ENCODE results near the gene SH2D2A.

SH2D2A gene

DNA sequence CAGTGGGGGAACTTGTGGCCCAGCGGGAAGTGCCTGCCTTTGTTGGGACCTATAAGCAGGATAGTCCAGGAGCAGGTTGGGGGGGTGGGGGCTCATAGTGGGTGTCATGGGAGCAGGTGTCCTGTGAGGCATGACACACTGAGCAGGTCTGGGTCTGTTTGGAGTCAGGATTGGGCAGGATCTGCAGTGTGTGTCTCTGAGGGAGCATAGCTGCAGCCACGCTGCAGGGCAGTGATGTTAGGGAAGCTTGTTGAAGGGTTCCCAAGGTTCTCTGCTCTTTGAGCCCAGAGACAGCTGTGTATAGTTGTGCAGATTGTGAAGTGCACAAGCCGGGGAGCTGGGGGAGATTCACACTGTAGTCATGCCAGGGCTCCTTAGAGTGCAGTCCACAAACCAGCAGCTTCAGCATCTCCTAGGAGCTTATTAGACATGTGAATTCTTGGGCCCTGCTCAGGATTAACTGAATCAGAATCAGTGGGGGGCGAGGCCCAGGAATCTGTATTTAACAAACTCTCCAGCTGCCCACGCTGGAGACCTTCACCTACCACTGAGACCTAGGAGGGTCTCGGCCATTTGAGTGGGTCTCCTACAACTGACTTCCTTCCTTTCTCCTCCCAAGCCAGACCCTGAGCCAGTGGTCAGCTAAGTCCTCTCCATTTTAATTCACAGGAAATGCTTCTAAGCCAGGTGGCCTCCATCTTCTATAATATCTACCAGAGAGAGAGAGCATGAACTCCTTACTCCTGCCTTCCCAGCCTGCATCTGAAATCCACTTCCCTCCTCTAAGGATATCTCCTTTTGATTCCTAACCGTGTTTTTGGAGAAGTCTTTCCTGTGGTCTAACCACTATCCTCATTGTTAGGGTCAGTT lies 31.2 kb upstream of the SH2D2A start:
- DNase-seq (ENCODE audit: low spot score), result no peak

DNA sequence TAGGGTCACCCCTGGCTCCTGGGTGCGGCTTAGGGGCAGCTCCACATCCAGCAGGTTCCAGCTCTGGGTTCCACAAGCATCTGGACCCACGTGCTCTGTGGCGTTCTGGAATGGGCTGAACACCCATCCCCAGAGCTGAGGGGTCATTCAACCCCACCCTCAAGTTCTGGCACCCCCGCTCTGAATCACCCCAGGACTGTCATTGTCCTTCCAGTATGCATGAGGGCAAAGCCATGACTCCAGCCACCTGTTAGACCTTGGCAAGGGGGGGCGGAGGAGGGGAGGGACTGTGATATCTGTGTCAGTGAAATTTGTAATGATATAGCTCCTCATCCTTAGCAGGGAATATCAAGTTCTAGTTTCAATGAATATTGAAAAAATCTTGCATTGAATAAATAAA lies 30.0 kb upstream of the SH2D2A start:
- no peak for DNase-seq (ENCODE audit: low spot score)

DNA sequence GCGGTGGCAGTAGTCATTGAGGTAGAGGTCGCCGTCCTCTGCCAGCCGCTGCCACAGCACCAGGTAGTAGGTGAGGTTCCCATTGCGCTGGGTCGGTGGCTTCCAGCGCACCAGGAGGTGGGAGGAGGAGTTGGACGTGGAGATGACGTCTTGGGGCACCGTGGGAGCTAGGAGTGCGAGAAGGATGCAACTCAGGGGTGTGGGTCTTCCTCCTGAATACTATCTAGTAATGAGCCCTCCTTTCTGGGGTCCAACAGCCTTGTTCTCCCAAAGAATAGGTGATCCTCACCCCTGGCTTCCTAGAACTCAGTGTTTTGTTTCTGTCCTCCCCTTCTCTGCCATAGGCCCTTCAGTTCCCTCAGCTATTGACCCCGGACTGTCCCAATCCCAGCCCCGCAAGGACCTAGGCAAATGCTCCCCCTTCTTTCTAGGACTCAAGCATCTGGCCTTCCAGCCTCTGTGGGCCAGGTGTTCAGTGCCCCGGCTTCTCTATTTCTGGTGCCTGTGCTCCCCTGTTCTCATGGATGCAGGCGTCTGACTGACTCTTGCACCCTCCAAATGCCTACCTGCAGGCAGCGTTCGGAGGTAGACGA lies 29.4 kb upstream of the SH2D2A start:
- DNase-seq (ENCODE audit: low spot score), result no peak

DNA sequence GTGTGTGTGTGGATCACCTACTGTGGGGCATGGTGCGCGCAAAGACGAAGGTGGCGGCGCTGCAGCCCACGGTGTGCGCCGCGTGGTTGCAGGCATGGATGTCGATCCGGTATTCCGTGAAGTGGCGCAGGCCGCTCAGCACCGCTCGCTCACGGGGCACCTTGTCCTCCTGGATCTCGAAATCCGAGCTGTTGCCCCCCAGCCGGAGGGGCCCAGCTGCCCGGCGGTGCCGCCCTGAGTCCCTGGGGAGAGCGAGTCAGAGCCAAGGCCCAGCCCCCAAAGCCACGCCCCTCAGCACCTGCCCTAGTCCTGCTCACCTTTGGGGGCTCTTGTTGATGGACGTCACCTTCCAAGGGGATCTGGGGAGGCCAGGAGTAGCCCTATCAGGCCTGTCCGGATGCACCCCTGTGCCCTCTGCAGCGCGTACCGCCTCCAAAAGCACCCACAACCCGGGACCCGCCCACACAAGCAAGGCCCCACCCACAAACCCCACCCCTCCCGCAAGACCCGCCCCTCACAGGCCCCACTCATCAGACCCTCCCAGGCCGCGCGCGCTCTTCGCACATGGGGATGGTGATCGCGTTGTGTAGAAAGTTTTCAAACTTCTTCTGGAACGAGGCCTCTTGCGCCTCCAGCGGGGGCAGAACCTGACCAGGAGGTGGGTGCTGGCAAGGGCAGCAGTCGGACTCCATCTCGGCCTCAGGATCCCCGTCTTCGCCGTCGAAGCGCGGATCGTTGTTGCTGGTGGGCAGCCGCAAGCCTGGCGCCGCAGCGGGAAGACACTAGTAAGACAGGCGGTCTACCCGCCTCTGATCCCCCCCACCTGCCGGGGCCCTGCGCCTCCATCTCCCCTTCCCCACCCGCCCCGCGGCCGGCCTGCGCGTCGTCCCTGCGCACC lies 28.7 kb upstream of the SH2D2A start:
- DNase-seq (ENCODE audit: low spot score), result no peak

DNA sequence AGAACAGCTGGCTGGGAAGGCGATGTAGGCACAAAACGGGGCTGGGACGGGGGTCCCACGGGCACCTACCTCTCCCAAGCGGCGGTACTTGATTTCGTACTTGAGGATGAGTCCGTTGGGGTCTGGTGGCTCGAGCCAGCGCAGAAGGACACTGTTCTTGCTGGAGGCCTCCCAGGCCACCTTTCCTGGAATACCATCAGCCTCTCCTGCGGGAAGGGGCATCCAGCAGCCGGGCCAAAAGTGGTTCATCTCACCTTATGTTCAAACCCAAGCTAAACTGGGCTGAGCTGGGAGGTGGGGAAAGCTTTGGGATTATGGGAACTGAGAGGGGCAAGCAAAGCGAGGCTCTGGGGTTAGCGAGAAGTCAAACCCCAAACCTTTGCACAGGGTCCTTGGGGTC lies 28.0 kb upstream of the SH2D2A start:
- no peak for DNase-seq (ENCODE audit: low spot score)

DNA sequence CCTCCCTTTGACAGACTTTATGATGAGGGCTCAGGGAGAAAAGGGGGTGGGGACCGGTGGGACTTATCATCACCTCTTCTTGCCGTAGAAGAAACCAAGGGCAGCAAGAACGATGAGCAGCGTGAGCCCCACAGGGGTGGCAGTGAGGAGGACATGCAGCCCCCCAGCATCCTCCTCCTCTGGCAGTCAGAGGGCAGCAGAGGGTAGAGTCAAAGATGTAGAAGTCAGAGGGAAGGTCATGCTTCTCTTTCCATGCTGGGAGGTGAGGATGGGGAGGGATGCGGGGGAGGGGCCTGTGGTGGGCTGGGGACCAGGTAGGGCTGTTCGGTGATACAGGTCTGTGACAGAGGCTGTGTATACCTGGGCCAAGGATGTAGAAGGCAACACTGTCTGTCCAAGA lies 27.5 kb upstream of the SH2D2A start:
- DNase-seq (ENCODE audit: low spot score), result no peak

DNA sequence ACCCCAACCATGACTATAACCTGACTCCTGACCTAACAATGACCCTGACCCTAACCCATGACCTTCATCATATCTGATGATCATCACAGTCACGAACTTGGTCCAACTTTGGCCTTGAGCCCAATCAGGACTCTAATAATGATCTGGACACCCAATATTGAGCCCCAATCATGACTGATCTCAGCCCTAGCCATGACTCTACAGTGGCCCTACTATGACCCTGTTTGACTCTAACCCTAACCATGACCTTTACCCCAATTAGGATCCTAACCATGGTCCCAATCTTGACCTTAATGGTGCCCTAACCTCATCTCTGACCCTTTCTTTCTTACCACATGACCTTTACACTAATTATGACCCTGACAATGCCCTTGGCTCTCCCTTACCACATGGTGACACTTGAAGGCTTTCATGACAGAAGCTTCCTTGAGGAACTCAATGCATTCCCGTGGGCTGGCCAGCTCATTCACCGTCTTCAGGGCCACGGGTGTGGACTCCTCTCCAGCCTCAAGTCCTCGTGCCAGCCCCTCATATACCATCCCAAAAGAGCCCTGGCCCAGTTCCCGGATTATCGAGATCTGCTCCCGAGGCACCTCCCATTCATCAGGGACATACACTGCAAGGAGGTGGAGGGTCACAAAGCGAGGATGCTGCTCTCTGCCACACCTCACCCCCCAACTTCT lies 26.1 kb upstream of the SH2D2A start:
- DNase-seq (ENCODE audit: low spot score), result no peak

DNA sequence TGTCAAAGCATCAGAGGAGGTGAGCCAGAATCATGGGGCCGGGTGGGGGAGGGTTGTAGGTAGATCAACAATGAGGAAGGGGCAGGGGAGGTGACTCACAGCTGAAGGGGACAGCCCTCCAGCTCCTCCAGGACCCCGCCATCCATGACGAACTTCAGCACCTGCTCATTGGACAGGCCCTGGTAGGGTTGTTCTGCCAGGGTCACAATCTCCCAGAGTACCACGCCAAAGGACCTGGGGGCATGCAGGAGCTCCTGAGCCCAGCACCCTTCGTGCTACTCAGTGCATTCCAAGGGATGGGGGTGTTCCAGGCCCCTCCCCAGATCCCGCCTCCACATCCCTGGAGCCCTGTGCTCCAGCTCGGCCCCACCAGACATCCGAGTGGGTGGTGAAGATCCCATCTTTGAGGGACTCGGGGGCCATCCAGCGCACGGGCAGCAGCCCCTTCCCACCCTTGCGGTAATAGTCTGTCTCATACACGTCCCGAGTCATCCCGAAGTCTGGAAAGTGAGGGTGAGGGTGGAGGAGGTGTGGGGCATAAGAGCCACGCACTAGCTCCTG lies 24.7 kb upstream of the SH2D2A start:
- no peak for DNase-seq (ENCODE audit: low spot score)

DNA sequence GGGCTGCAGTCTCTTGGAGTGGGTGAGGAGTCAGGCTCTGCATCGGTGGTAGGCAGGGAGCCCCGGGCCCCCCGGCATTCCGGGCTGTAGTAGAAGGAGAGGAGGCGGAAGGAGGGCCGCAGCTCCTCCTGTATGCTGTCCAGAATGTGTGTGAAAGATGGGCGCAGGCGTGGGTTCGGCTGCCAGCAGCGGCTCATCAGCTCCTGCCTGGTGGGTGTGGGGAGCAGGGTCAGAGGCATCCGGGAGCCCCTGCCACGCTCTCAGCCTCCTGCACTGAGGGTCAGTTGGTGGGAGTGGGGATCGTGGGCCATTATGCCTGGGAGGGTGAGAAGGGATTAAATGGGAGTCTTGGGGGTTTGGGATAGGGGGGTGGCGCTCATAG lies 24.2 kb upstream of the SH2D2A start:
- DNase-seq (ENCODE audit: low spot score), result no peak

DNA sequence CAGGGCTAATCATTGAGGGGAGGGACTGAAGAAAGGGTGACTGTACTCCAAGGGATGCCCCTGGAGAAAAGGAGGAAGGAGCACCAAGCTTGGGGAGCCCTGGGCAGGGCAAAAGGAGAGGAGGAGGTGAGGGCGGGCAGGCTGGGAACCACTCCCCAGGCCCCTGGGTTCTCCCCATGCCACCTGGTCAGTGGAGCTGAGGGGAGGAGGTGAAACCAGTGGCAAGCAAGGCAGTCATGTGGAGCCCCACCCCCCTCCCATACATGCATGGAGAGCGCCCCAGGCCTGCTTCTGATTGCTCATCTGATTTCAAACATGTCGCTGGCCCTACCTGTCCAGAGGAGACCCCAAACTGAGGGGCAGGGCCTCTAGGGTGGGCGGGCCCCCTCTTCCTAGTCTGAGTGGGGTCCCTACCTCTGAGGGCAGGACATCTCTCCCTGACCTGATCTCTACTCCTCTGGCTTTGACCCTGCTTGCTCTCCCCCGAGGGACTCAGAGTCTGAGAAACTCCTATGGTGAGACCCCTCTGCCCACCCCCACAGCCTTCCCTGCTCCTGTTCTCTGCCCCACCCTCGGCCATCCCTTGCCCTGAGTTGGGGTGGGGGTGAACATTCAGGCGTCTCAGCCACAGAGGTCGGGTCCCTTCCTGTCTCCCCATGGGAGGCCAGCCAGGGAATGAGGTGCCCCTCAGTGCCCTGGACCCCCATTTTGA lies 23.7 kb upstream of the SH2D2A start:
- no peak for DNase-seq (ENCODE audit: low spot score)

DNA sequence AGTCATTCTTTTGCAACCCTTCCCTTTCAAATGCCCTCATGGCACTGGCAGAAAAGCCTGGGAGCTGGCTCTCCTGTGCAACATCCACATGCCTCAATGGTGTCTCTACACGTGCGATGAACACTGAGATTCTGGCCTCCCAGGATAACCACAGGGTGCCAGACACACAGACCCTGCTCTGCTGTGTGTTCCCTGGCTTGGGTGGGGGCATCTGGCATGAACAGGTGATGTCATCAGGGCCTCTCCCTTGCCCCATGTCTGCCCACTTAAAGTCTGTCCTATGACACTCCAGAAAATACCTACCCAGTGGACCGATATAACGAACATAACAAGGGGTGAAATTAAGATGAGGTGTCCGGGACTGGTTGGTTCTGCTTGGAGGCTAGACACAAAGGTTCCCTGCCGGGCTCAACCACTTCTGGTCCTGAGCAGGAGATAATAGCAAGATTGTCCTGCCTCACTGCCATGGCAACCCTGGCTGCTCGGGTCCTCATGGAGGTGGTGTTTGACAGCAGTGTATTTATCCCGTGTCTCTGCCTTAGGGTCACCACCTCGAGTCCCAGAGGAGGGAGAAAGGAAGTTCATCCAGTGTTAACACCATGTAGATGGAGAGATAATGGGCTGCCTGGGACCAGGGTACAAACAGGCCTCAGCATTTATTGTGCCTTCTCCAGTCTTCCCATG lies 22.9 kb upstream of the SH2D2A start:
- DNase-seq (ENCODE audit: low spot score), result no peak

DNA sequence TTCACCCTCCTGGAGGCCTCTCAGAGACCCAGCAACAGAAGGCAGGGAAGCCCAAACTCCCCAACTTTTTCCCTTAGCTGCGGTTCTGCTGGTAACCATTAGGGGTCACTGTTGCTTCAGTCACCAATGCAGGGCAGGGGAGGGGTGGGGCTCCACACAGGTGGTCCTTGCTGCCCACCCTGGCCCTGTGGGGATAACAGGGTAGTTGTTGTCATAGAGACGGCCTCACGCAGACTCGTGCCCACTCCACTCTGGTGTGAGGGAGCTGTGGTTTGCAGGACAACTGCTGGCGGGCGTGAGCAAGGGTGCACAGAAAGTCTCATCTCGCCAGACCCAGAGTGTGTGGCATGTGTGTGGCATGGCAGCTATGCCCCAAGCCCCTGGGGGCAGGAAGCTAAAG lies 22.3 kb upstream of the SH2D2A start:
- no peak for DNase-seq (ENCODE audit: low spot score)

DNA sequence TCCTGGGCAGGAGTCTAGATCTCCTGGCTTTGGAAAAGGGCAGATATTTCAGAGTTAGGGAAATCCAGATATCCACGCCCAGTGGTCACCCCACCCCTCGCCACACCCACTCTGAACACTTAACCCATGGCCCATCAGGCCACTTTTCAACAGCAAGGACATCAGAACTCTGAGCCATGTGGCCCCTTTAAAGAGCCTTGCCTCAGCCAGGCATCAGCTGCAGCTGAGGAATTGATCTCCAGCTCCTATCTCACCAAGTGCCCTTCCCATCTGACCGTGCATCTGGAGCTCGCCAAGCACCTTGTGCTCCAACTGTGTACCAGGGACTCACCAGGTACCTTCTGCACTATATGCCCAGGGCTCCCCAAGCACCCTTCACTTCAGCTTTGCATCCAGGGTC lies 20.2 kb upstream of the SH2D2A start:
- DNase-seq (ENCODE audit: low spot score), result no peak

DNA sequence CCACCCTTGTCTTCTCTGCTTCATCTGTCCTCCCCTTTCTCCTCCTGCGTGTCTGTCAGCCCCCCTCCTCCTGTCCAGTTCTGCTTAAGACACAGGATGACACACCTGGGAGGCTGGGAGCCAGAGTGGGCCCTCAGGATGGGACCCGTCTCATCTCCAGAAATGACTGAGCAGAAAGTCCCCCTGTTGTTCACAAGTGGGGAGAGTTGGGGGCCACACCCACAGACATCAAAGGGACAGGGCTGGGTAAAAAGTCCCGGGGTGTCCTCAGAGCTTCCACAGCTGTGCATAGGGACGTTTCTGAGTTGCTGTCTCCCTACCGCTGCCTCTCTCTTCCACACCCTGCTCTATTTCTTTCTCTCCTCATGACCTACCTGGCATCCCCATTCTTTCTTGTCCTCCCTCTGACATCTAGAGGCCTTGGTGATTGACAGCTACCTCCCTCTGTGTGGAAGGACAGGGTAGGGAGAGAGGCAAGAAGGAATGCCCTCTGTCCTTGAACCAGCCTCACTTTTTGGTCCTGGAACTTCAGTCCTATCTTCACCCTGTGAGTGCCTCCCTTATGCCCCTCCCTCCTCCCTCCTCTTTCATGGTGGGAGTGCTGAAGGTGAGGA lies 19.5 kb upstream of the SH2D2A start:
- DNase-seq (ENCODE audit: low spot score), result no peak

DNA sequence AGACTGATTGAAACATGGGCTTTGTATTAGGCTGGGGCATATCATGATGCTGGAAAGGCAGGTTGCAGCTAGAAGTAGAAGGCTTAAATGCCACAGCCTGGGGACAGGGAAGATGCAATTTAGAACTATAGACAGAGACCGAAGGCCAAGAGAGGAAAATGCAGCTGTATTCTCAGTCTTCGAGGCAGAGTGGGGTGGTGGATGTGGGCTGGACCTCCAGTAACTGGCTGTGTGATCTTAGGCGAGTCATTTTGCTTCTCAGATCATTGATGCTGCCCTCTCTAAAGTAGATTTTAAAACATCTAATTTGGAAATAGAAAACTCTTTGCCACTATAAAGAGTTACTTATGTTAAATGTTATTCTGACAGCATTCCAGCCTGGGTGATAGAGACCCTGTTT lies 17.7 kb upstream of the SH2D2A start:
- no peak for DNase-seq (ENCODE audit: low spot score)

DNA sequence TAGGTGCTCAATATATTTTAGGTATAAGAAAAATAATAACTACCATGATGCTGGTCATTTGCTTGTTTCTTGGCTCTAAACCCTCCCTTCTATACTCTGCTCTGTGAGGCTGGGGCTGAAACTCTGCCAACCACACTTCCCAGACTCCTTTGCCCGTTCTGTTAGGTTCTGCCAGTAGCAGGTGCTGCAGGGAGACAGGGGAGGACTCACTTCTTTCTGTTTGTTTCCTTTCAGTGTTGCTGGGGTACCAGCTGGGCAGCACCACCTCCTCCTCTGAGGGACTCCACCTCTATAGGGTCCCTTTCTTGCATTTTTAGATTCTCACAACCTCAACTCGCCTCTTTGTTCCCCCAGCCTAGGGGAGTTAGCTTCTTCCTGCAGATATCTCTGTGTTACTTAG lies 17.0 kb upstream of the SH2D2A start:
- DNase-seq (ENCODE audit: low spot score), result no peak

DNA sequence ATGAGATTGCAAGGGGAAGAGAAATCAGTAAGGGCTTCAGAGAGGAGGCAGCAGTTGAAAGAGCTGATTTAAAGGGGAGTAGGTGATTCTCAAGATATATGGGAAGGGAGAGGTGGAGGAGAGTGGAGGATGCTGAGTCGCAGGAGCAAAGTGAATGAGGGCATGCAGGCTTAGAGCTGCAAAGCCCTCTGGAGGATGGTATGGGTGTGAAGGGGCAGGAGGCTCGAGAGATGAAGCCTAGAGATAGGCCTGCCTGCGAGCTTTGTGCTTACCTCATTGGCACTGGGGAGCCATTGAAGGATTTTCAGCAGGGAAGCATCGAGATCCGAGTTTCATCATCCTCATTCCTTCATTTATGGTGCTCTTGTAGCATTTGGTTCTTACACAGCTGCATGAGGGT lies 15.8 kb upstream of the SH2D2A start:
- no peak for DNase-seq (ENCODE audit: low spot score)

DNA sequence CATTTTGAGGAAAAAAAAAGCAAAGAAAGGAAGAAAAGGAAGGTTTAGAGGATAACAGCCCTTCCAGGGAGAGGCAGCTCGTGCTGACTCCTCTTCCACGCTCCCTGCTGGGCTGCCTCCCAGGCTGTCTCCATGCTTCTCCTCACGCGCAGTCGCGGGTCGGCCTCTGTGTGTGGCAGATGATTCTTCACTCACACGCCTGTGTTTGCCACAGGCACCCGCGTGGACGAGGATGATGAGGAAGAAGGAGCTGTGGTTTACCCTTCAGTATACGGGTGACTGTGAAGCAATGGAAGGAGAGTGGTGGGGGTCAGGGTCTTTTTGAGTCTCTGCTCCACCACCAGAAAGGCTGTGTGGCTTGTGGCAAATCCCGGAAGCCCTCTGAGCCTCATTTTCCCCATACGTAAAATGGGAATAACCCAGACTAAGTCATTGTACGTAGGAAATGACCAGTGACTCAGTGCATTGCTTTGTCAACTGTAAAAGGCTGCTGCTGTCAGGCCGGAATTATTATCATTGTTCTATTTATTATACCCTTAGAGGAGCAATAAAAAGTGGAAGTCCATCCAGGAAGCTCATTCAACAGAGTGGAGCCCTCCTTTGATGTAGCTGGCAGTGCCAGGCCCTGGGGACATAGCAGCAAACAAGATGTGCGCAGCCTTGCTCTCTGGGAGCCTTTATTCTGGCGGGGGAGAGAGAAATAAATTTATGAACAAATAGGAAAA lies 11.9 kb upstream of the SH2D2A start:
- DNase-seq (ENCODE audit: low spot score), result no peak

DNA sequence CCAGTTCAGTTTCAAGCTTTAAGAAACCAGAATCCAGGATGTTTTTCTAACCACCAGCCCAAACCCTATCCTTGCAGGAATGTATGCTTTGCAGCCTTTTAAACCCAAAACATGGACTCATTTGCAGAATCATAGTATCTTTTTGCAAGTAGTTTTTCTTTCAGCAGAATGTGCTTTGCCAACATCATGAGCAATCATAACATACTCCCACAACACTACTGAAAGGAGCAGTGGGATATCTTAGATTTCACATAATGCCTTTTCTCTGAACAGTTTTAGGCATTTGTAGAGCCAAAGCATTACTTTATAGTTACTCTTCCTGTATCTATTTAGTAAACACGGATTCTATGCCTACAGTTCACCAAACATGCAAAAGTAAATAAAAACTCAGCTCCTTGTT lies 10.0 kb upstream of the SH2D2A start:
- no peak for DNase-seq (ENCODE audit: low spot score)

Measured in HuH-7.5 (cell line).